GM19395 (cell line): Measurements from ENCODE around the gene NAV2.

Experiments
- ATAC-seq: cut with Tn5 transposase; IDR thresholded peaks from one replicate; pipeline ENCODE4 v1.9.1; 2021; ENCODE audit warnings: mild to moderate bottlenecking, moderate library complexity; ENCODE audit not compliant: unreplicated experiment

Gene NAV2

DNA sequence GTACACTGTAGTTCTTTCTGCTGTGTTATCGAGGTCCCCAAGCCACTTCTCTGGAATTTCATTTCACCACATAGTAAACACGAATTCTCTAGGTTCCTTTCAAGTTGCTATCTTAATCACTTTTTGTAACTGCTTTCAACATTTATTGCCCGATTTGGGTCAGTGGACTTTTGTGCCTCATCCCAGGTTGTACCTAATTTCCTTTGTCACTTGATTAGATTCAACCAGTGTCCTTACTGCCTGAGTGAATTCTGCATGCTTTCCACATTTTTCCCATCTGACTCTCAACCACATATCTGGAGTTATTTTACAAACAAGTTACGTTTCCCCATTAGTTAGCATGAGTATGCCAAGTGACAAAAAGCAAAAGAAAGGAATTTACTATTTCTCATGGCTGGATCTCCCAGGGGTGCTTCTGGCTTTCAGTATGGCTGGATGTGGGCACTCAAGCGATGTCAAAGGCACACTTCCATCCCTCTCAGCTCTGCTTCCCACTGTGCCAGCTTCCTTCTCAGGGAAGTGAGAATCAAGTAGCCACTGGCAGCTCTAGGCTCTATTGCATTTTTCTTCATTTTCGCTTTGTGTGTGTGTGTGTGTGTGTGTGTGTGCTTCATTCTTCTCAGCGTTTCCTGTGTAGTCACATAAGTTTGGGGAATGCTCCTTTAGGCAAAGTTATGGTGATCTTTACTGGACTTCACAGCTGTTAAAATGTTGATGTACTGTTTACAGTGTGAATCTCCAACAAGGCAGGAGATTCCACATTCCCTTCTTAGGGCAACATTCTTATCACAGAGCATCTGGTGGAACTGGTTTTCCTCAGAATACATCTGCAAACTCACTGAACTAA, 318.7 kb downstream of the NAV2 start:
- no peak for ATAC-seq

- no peak for ATAC-seq
Measured at GRCh38 chr11:20032127-20032526, 319.5 kb downstream of the NAV2 start.

GRCh38 chr11:20032577-20033260, 320.1 kb downstream of the NAV2 start:
- no peak for ATAC-seq

DNA sequence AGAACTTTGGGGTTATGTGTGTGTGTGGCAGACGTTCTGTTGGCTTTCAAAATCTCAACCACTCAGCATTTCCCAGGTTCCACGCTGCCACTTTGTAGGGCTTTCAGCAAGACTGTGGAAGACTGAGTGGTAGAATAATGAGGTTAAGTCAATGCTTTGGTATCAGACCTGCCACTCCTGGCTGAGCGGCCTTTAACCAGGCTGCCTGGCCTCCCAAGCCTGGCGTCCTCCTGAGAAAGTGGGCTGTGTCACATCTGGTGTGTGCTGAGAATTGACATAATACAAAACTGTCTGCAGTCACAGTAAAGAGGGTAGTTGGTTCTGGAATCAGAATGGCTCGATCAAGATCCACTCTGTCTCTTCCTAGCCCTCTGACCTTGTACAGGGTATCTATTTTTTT, 321.2 kb downstream of the NAV2 start:
- ATAC-seq = no peak

- ATAC-seq = no peak
Measured at GRCh38 chr11:20034941-20035340, 322.3 kb downstream of the NAV2 start.

- no peak for ATAC-seq
Measured at GRCh38 chr11:20035375-20035700, 322.7 kb downstream of the NAV2 start.

GRCh38 chr11:20035701-20036601, 323.3 kb downstream of the NAV2 start:
- ATAC-seq = no peak

- no peak for ATAC-seq
Measured at GRCh38 chr11:20036626-20037335, 324.1 kb downstream of the NAV2 start.

GRCh38 chr11:20037396-20038153, 324.9 kb downstream of the NAV2 start:
- no peak for ATAC-seq

- ATAC-seq = no peak
Measured at GRCh38 chr11:20038412-20038811, 325.8 kb downstream of the NAV2 start.

GRCh38 chr11:20038972-20039371, 326.3 kb downstream of the NAV2 start:
- ATAC-seq = no peak

- no peak for ATAC-seq
Measured at GRCh38 chr11:20041499-20041898, 328.9 kb downstream of the NAV2 start.

GRCh38 chr11:20042045-20042639, 329.5 kb downstream of the NAV2 start:
- ATAC-seq = no peak

DNA sequence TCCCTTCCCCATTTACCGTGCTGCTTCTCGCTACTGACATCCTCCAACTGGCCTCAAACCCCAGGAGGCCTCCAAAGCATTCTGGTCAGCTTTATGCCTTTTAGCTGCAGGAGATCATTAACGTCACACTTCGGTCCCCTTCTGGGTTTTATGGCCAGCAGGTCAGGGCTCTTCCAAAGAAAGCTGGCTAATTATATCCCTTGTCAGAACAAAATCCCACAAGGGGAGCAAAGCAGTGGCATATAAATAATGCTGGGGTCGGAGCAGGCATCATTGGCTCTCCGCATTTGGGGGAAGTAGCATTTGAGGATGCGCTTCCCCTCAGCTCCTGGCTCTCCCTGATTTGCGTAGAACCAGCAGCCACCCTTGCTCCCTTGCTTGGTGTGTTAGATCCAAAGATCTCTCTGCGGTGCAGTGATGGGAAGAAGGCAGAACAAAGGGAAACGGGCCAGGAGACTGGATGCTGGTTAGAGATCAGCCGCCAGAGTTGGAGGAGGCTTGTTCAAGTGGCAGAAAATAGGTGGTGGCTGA, 330.2 kb downstream of the NAV2 start:
- ATAC-seq = no peak

- ATAC-seq = no peak
Measured at GRCh38 chr11:20043992-20044391, 331.4 kb downstream of the NAV2 start.

DNA sequence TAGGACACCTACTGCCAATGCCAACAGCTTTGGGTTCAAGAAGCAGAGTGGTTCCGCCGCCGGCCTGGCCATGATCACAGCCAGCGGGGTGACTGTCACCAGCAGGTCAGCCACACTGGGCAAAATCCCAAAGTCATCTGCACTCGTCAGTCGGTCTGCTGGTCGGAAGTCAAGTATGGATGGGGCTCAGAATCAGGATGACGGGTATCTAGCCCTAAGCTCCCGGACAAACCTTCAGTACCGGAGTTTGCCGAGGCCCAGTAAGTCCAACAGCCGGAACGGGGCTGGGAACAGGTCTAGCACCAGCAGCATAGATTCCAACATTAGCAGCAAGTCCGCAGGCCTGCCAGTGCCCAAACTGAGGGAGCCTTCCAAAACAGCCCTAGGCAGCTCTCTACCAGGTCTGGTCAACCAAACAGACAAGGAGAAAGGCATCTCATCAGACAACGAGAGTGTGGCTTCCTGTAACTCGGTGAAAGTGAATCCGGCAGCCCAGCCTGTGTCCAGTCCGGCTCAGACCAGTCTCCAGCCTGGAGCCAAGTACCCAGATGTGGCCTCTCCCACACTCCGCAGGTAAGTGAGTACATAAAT, 332.6 kb downstream of the NAV2 start:
- ATAC-seq = no peak

GRCh38 chr11:20046416-20046815, 333.8 kb downstream of the NAV2 start:
- no peak for ATAC-seq

DNA sequence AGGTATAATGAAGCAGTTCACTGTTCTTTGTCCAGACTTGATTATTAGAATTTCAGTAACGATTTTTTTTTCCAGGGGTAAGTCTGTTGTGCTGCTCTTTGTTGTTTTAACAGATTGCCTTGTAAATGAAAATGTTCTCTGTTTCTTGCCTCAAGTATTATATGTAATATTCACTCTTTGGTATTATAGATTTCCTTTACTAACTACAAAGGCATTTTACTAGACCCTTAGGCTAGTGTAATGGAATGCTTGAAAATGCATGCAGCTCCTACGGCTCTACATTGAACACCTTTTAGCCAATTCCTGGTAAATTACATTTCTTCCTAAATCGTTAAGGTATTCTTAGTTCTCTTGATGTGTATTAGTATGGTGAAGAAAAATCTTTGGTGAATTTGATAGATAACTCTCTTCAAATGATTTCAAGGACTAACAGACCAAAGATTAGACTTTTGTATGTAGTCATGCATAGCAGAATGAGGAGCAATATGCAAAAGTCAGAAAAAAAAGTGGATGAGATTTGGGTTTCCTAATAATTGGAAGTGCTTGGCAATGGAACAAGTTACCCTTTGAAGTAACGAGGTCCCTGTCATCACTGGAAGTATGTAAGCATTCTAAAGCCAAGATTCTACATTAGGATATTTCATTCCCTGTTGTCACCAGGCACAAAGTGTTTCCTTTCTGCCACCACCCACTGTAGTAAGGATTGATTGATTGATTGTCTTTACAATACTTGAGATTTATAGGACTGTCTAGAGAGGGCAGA, 334.6 kb downstream of the NAV2 start:
- no peak for ATAC-seq
